ENCODE measurements around the gene THBS1.

THBS1 gene

DNA sequence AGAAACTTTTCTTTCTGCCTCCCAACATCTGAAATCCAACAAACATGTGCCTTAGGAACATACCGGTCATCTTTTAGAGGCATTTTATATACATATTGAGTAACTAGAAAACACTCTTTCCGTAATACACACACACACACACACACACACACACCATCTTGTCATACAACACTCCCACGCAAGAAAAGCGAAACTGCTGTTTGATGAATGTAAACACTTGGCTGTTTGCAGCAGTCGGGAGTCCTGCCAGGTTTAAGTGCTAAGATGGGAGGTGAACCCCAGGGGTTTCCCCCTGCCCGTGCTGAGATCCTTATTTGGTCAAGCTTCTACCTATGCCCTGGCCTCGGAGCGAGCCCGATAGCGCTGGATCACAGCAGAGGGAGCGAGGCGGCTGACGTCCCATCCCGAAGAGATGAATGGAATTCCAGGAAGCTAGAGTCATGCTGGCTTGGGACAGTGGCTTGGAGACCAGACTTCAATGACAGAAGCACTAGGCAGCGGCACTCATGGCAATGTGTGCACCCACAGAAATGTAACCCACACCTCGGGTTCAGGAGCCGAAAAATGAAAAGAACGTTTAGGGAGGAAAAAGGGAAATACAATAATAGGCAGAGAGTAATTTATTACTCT lies 1.3 kb upstream of the THBS1 start:
- DNase-seq (ENCODE audit: low read depth) = no peak
- TF ChIP-seq, protein P1, sequence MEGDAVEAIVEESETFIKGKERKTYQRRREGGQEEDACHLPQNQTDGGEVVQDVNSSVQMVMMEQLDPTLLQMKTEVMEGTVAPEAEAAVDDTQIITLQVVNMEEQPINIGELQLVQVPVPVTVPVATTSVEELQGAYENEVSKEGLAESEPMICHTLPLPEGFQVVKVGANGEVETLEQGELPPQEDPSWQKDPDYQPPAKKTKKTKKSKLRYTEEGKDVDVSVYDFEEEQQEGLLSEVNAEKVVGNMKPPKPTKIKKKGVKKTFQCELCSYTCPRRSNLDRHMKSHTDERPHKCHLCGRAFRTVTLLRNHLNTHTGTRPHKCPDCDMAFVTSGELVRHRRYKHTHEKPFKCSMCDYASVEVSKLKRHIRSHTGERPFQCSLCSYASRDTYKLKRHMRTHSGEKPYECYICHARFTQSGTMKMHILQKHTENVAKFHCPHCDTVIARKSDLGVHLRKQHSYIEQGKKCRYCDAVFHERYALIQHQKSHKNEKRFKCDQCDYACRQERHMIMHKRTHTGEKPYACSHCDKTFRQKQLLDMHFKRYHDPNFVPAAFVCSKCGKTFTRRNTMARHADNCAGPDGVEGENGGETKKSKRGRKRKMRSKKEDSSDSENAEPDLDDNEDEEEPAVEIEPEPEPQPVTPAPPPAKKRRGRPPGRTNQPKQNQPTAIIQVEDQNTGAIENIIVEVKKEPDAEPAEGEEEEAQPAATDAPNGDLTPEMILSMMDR (IDR thresholded peaks at IDR 0.05; ENCODE audit: control insufficient read depth, extremely low read depth, insufficient read depth) = no peak
- H3K4me3 ChIP-seq (ENCODE audit: low read depth, low read length) = no peak overlapping the region

- TF ChIP-seq, protein P1 (IDR thresholded peaks at IDR 0.05; ENCODE audit: control insufficient read depth, extremely low read depth, insufficient read depth) = peak; percentile 62
- peak overlapping the region; percentile 44 for H3K4me3 ChIP-seq (ENCODE audit: low read depth, low read length)
- no peak for DNase-seq (ENCODE audit: low read depth)
Measured at GRCh38 chr15:39580117-39580484, 778 bp upstream of the THBS1 start.

DNA sequence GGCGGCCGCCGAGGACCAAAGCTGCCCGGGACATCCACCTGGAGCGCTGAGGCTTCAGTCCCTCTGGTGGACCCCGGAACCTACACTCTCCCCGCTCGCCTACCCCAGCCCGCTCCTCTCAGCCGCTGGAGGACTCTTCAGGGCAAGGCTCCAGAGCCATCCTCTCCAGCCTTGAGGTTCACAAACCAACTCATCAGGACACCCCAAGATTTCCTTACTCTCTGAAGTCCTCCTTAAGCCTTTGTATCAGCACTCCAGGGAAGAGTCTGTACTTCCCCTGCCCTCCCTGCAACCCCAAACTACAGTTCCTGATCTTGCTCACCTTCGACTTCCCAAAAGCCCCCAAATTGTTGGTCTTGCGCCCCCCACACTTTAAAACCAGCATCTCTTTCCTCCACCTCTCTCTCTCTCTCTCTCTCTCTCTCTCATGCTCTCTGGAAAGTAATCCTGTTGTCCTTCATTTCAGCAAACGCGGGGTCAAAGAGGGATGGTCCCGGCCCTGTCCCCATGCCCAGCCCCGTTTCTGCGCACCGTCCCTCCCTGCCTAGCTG lies 438 bp downstream of the THBS1 start:
- TF ChIP-seq, protein P1 (IDR thresholded peaks at IDR 0.05; ENCODE audit: control insufficient read depth, extremely low read depth, insufficient read depth) = no peak
- peak overlapping the region; percentile 44 for H3K4me3 ChIP-seq (ENCODE audit: low read depth, low read length)
- no peak for DNase-seq (ENCODE audit: low read depth)

- DNase-seq (ENCODE audit: low read depth) = no peak
- peak overlapping the region; percentile 44 for H3K4me3 ChIP-seq (ENCODE audit: low read depth, low read length)
- TF ChIP-seq, protein P1 (IDR thresholded peaks at IDR 0.05; ENCODE audit: control insufficient read depth, extremely low read depth, insufficient read depth) = peak; percentile 44; the same call in 1 of the 2 replicates
Measured at GRCh38 chr15:39581793-39582285, 960 bp downstream of the THBS1 start.

DNA sequence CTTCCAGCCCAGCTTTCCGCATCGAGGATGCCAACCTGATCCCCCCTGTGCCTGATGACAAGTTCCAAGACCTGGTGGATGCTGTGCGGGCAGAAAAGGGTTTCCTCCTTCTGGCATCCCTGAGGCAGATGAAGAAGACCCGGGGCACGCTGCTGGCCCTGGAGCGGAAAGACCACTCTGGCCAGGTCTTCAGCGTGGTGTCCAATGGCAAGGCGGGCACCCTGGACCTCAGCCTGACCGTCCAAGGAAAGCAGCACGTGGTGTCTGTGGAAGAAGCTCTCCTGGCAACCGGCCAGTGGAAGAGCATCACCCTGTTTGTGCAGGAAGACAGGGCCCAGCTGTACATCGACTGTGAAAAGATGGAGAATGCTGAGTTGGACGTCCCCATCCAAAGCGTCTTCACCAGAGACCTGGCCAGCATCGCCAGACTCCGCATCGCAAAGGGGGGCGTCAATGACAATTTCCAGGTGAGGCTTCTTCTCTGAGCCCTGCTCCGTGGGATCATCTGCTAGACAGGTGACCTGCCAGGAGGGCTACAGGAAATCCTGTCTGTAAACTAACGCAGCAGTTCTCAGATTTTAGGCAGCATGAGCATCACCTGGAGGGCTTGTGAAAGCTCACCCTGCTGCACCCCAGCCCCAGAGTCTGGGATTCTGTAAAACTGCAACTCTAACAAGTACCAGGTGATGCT lies 1.6 kb downstream of the THBS1 start:
- no peak overlapping the region for H3K4me3 ChIP-seq (ENCODE audit: low read depth, low read length)
- TF ChIP-seq, protein P1 (IDR thresholded peaks at IDR 0.05; ENCODE audit: control insufficient read depth, extremely low read depth, insufficient read depth) = no peak
- DNase-seq (ENCODE audit: low read depth) = no peak

DNA sequence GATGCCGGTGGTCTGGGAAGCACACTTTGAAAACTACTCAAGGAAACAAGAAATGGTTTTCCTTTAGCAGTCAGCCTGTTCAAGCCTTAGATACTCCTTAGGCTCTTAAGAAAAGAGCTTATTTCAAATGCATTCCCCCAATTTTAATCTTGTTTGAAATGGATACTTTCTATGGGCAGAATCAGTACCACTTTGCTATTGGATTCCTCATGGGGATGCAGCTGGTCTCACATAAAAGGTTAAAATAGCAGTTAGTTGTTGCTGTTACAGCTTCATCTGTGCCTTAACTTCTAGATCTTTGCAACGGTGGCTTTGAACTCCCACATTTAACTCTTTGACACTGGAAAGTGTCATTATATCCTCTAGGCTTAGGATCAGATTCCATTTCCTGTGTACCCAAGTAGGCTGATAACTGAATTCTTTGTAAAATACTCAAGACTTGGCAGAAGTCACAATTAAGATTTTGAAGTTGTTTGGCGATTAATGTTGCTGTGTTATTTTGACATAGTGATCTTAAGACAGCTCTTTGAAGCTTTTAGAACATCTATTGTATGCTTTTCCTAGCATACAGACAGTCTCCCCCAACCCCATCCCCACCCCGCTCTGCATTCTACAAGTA lies 2.2 kb downstream of the THBS1 start:
- H3K4me3 ChIP-seq (ENCODE audit: low read depth, low read length) = no peak overlapping the region

More for the DNA sequence above, 2.2 kb downstream of the THBS1 start:
- DNase-seq (ENCODE audit: low read depth) = no peak
- TF ChIP-seq, protein P1 (IDR thresholded peaks at IDR 0.05; ENCODE audit: control insufficient read depth, extremely low read depth, insufficient read depth) = no peak

All from LNCaP clone FGC (cell line).